HG03378 (cell line): ENCODE measurements around the gene RYR2.

Experiments
- ATAC-seq: cut with Tn5 transposase; IDR thresholded peaks from one replicate; pipeline ENCODE4 v1.9.1; 2021; ENCODE audit warnings: mild to moderate bottlenecking, moderate library complexity; ENCODE audit not compliant: unreplicated experiment

Gene RYR2

GRCh38 chr1:237610157-237610556 is 568.2 kb downstream of the RYR2 start:
- no peak for ATAC-seq

DNA sequence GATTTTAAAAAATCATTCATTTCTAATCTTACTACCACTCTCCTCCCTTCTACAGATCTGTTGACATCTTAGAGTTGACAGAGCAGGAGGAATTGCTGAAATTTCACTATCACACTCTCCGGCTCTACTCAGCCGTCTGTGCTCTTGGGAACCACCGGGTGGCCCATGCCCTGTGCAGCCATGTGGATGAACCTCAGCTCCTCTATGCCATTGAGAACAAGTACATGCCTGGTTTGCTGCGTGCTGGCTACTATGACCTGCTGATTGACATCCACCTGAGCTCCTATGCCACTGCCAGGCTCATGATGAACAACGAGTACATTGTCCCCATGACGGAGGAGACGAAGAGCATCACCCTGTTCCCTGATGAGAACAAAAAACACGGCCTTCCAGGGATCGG is 572.0 kb downstream of the RYR2 start:
- no peak for ATAC-seq

- ATAC-seq, result no peak
These were observed 577.6 kb downstream of the RYR2 start for GRCh38 chr1:237619553-237619952.

GRCh38 chr1:237634922-237635321 is 592.9 kb downstream of the RYR2 start:
- ATAC-seq, result no peak

DNA sequence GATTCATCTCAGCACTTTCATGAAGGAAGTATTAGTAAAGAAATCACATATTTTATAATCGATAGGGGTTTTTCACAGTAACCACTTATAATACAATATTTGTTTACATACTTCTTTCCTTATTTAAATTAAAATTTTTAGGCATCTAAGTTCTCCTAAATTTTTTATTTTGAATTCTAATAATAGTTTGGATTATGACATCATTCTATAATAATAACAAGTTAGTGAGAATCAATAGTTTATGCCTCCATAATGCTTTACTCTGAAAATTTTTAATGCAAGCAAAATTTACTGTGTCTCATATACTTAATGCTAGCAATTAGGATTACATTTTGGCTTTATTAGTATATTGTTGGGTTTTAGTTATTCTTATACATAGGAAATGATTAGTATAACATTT is 596.6 kb downstream of the RYR2 start:
- no peak for ATAC-seq

- ATAC-seq, result no peak
These were observed 598.2 kb downstream of the RYR2 start for GRCh38 chr1:237640011-237640671.

- ATAC-seq, result no peak
These were observed 599.0 kb downstream of the RYR2 start for GRCh38 chr1:237640966-237641365.

GRCh38 chr1:237650809-237651208 is 608.8 kb downstream of the RYR2 start:
- no peak for ATAC-seq

- no peak for ATAC-seq
These were observed 613.8 kb downstream of the RYR2 start for GRCh38 chr1:237655778-237656177.

DNA sequence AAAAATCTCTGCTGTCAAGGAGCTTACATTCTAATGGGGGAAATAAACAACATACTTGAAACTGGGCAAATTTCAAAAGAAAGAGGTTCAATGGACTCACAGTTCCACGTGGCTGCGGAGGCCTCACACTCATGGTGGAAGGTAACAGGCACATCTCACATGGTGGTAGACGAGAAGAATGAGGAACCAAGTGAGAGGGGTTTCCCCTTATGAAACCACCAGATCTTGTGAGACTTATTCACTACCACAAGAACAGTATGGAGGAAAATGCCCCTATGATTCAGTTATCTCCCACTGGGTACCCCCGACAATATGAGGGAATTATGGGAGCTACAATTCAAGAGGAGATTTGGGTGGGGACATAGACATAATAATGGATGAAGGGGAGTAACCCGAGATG is 622.4 kb downstream of the RYR2 start:
- ATAC-seq, result peak; percentile 57

GRCh38 chr1:237670302-237670701 is 628.3 kb downstream of the RYR2 start:
- ATAC-seq, result no peak

DNA sequence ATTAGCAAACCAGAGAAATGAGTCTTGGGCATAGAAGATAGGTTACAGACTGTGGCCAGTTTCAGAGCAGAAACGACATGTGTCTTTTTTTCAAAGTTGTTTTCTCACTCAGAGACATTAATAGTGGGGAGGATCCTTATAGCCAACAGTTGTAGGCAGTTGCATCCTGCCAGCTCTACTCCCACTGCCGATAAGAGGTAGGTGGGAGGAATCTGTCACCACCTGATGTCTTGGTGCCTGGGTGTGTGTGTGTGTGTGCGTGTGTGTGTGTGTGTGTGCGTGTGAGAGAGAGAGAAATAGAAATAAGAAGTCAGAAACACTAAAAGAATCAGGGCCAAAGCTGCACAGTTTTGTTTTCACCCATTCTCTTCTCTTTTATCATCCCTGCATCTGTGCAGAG is 629.3 kb downstream of the RYR2 start:
- ATAC-seq, result no peak

GRCh38 chr1:237671935-237672334 is 630.0 kb downstream of the RYR2 start:
- no peak for ATAC-seq

DNA sequence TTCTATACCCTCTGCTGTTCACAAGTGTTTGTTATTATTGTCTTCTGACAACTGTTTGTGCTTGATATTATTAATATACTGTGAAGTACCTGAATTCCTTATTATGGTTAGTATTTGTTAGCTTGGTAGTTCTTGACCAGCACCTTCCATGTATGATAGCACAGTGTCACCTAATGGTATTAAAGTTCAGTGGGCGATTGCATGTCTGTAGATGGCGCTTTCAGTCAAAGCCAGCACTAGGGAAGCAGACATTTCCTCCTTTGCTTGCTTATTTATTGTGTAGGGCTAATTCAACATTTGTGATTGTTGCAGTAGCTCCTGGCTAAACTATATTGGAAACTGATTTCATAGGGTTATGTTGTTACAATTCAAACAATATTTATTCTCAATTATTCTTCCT is 630.8 kb downstream of the RYR2 start:
- no peak for ATAC-seq

DNA sequence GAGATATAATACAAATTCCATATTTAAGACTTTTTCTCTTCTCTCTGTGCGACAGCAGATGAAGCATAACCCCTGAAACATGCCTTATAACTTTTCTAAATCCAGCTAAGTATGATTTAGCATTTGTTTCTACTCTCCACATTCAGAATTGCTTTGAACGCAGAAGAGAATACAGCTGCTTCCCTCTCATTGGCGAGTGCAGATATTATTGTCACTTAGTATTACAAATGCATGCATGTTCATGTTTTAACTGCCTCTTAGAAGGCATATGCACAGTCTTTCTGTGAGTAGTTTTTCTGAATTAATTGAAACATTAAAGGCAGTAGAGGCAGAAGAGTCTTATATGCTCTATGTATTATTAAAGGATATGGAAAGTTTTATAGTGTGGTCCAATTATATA is 631.6 kb downstream of the RYR2 start:
- ATAC-seq, result no peak

DNA sequence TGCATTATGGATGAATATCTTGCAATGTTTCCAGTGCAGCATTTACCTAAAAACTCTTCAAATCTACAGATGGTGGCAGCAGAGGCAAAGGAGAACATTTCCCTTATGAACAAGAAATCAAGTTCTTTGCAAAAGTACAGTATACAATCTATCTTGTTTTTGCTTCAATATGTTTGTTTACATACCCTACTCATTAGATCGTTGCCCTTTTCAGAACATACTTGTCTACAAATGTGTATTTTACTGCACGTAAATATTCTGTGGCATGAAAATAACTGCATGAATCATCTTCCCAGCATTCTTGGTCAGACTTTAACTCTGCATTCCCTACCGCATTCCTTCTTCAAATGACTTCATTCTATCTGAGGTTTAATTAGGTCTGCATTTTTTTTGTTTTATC is 636.0 kb downstream of the RYR2 start:
- ATAC-seq, result no peak

DNA sequence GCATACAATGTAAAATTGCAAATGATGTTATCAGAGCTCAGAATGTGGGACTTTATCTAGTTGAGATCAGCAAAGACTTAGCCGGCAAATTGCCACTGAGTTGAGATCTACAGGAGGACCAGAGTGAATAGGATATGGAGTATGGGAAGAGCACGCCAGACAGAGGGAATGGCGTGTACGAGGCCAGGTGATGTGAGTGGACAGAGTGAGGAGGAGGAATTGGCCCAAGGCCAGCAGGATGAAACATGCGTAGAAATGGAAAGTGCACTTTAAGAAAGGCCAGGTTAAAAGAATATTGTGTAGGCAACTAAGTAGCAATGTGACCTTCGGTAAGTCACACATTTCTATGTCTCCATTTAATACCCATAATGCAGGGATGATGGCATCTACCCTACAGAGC is 637.7 kb downstream of the RYR2 start:
- no peak for ATAC-seq

- no peak for ATAC-seq
These were observed 639.2 kb downstream of the RYR2 start for GRCh38 chr1:237681210-237681609.

GRCh38 chr1:237684236-237684635 is 642.3 kb downstream of the RYR2 start:
- no peak for ATAC-seq

DNA sequence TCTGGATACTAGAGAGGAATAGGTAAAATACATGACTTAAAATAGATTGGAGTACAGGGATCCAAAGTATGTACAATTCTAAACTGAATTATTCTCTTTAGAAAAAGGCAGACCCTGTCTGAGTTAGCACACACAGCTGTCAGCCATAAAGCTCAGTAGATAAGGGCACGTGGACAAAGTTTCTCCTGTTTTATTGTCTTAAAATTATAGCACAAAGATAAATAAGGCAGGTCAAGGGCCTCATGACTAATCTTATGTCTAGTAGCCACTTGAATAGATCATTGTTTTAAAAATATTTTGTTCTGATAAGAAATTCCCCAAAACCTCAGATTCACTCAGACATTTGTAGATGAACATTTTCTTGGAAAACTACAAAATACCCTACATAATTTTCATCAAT is 643.6 kb downstream of the RYR2 start:
- no peak for ATAC-seq

DNA sequence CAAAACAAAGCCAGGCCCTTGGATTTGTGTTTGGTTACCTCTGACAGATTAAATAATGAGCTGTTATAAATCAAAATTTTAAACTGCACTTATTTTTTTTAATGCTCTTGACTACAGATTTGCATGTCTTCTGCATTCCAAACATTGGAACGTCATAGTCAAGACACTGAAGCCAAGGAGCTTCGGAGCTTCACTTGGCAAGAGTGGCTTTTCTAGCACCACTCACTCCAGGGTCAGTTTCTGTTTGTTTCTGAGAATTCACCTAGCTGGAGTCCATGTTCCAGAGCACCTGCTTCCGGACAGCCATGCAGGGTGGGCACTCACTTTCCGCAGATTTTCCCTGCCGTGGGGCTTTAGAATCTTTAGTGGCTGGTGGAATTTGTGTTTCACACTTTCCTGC is 645.8 kb downstream of the RYR2 start:
- no peak for ATAC-seq

- no peak for ATAC-seq
These were observed 648.7 kb downstream of the RYR2 start for GRCh38 chr1:237690656-237691055.

DNA sequence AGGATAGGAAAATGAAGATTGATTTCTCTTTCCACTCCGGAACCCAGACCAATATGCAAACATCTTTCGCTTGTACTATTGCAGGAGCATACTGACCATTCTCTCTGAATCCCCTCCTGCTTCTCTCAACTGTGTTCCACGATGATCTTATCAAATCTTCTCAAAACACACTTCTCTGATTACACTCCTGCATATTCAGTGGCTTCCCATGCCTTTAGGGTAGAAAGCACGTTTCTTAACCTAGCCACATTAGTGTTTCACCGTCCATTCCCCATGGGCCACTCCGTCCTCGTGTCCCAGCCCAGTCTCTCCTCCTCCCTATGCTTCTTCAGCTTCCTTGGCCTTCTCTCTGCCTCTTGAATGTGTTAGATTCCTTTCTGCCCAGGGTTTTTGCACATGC is 650.3 kb downstream of the RYR2 start:
- no peak for ATAC-seq
